Measurements from ENCODE around the gene IL13RA2. TPM values are rescaled to one million over a fixed set of nuclear protein-coding genes. Genes with fewer than 3 reads are reported as not detected.
A peak's percentile ranks its signal among the peaks of the same experiment; 100 is the strongest.

IL13RA2 gene
- total RNA-seq, 1 experiment from 2014 or later, result 24.2 TPM

DNA sequence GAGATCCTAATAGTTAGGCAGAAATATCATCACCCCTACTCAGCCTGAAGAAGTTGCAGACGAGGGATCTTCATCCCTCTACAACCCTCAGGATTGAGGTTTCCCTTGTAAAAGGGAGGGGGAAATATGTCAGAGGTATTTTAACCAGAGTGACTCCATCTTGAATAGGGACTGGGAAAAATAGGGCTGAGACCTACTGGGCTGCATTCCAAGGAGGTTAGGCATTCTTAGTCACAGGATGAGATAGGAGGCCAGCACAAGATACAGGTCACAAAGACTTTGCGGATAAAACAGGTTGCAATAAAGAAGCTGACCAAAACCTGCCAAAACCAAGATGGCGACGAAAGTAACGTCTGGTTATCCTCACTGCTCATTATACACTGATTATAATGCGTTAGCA, 17.5 kb downstream of the IL13RA2 start:
- no peak for DNase-seq (ENCODE audit: extremely low read depth, low read depth)

- no peak for DNase-seq (ENCODE audit: extremely low read depth, low read depth)
These were observed 19.6 kb downstream of the IL13RA2 start for GRCh38 chrX:114997779-114998178.

GRCh38 chrX:114985967-114986592, 31.3 kb downstream of the IL13RA2 start:
- DNase-seq (ENCODE audit: extremely low read depth, low read depth), result no peak

DNA sequence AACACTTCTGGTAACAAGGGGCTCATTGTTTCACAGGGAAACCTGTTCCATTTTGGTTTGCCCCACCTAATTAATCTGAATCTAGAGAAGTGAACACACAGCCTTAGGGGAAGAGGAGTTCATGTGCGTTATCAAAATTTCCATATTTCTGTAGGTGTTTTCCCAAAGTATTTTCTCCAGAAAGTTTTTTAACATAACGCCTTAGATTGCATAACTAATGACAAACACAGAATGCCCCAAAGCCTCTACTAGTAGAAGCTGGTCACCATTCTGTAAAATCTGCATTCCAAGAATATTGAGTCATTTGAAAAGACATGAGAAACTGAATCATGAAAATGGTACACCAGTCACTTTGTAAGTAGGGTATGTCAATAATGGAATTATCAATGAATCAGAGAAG, 41.1 kb downstream of the IL13RA2 start:
- DNase-seq (ENCODE audit: extremely low read depth, low read depth), result no peak

DNA sequence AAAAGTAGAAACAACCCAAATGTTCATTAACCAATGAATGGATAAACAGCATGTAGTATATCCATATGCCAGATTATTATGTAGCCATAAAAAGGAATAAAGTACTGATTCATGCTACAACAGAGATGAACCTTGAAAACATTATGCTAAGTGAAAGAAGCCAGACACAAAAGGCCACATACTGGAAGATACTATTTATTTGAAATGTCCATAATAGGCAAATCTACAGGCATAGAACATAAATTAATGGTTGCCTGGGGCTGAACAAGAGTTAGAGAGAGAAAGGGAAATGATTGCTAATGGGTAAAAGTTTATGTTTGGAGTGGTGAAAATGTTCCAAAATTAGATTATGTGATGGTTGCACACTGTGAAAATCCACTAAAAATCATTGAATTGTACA, 44.4 kb downstream of the IL13RA2 start:
- no peak for DNase-seq (ENCODE audit: extremely low read depth, low read depth)

GRCh38 chrX:114970806-114971205, 46.6 kb downstream of the IL13RA2 start:
- no peak for DNase-seq (ENCODE audit: extremely low read depth, low read depth)

- DNase-seq (ENCODE audit: extremely low read depth, low read depth), result no peak
These were observed 53.0 kb downstream of the IL13RA2 start for GRCh38 chrX:114964374-114964773.

DNA sequence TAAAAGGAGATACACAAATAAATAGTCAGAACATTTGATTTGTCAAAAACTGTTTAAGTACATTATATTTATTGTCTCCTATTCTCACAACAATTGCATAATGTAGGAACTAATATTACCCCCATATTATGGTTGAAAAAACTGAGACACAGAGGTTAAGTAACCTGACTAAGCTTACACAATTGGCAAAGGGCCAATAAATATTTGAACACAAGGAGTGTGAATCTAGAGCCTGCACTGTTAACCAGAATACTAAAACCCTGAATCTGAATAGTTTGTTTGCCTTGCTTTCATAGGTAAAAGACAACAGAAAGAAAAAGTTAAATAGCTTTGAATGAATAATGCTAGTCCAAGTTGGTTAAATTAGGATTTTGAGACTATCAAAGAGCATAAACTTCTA, 55.2 kb downstream of the IL13RA2 start:
- no peak for DNase-seq (ENCODE audit: extremely low read depth, low read depth)

DNA sequence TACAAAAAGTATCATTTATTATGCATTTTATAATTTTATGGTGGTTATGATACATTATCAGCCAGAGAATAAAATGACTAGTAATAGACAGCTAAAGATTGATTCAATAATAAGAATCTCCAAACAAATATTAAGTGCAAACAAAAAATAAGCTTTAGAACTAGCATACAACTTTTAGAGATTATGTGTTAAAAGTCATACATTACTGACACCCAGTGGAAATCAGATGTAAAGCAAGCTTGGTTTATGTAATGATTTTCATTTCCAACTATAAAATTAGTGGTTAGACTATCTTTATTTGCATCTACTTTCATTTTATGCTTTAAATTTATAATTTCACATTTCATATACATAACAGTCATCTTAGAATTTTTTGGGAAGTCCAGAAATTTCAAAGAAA, 57.7 kb downstream of the IL13RA2 start:
- DNase-seq (ENCODE audit: extremely low read depth, low read depth), result peak; percentile 5

Small RNAs within 50 kb of the gene (small RNA-seq; reads per million reads assigned to genes)
- 0 reads per million in 2 experiments for gene RNU6-648P

Other genes starting within 250 kb of the IL13RA2 start
- not detected in 2 replicates for gene RBMXL3, start 171.8 kb upstream of the IL13RA2 start, total RNA-seq (2014; rRNA removed; shearing (Covaris generic))
- 0.06 and 0.07 TPM in 2 replicates for gene LRCH2, start 216.5 kb upstream of the IL13RA2 start, total RNA-seq (2014; rRNA removed; shearing (Covaris generic))

Measured in NCI-H460 (cell line).